CD14-positive monocyte (primary cell): ENCODE measurements around the gene PLEKHM2. TPM values are rescaled to one million over a fixed set of nuclear protein-coding genes. Genes with fewer than 3 reads are reported as not detected.

Source experiments
- DNase-seq, 3 donors: peaks; one replicate each; pipeline ENCODE4 v3.0.0-alpha.2; 2011 to 2022
- H2AFZ ChIP-seq: 2 replicates; pipeline ENCODE4 v1.6.0; 2012; ENCODE audit warnings: mild to moderate bottlenecking, low read depth, low read length, inconsistent platforms; ENCODE audit not compliant: insufficient read depth, poor library complexity, severe bottlenecking
- H3K27ac ChIP-seq, 2 donors: 1 replicate in 1 of 2; 2 replicates in 1 of 2; pipeline ENCODE4 v1.5.1; 2012 to 2013; ENCODE audit warnings: low read length in 2 of 2, control low read depth in 1 of 2, inconsistent platforms in 1 of 2, low read depth in 1 of 2, mild to moderate bottlenecking in 1 of 2
- H3K27me3 ChIP-seq, 2 donors: one replicate each; pipeline versions ENCODE4 v1.6.0 to v1.6.1; 2011 to 2013; ENCODE audit warnings: low read length in 2 of 2; ENCODE audit not compliant: control insufficient read depth in 2 of 2, insufficient read depth in 2 of 2
- H3K36me3 ChIP-seq, 2 donors: replicated peaks in 1 of 2; 1 replicate in 1 of 2; 2 replicates in 1 of 2; pipeline versions ENCODE4 v1.5.1 to v1.6.1; 2012 to 2013; ENCODE audit warnings: low read length in 2 of 2, control low read depth in 1 of 2, inconsistent platforms in 1 of 2, mild to moderate bottlenecking in 1 of 2; ENCODE audit not compliant: insufficient read depth in 2 of 2, control insufficient read depth in 1 of 2
- H3K4me1 ChIP-seq, 2 donors: 1 replicate in 1 of 2; 2 replicates in 1 of 2; pipeline versions ENCODE4 v1.5.1 to v1.6.1; 2012 to 2013; ENCODE audit warnings: low read length in 2 of 2, control low read depth in 1 of 2, inconsistent platforms in 1 of 2, mild to moderate bottlenecking in 1 of 2, moderate library complexity in 1 of 2; ENCODE audit not compliant: insufficient read depth in 2 of 2, control insufficient read depth in 1 of 2
- H3K4me2 ChIP-seq: replicated peaks from 2 replicates; pipeline ENCODE3; 2012; ENCODE audit warnings: low read length, moderate library complexity, mild to moderate bottlenecking; ENCODE audit not compliant: poor library complexity, severe bottlenecking; ENCODE audit errors: extremely low read depth
- H3K4me3 ChIP-seq, 3 experiments: fragments of 200-600 bp in 1 of 3; sonication (generic) in 1 of 3; replicated peaks in 1 of 3; 1 replicate in 2 of 3; 2 replicates in 1 of 3; pipeline ENCODE4 v1.5.1; 2011 to 2013; ENCODE audit warnings: low read length in 3 of 3, mild to moderate bottlenecking in 3 of 3, control low read depth in 2 of 3, low read depth in 2 of 3, inconsistent platforms in 1 of 3, moderate library complexity in 1 of 3
- H3K79me2 ChIP-seq: 2 replicates; pipeline ENCODE4 v1.6.0; 2012; ENCODE audit warnings: mild to moderate bottlenecking, control low read depth, inconsistent platforms, low read length, moderate library complexity; ENCODE audit not compliant: insufficient read depth
- H3K9ac ChIP-seq: 2 replicates; pipeline ENCODE4 v1.6.0; 2017; ENCODE audit warnings: low read length, mild to moderate bottlenecking; ENCODE audit not compliant: insufficient read depth, poor library complexity, severe bottlenecking
- H3K9me3 ChIP-seq, 2 donors: replicated peaks in 1 of 2; 1 replicate in 1 of 2; 2 replicates in 1 of 2; pipeline versions ENCODE4 v1.5.1 to v1.6.1; 2012 to 2013; ENCODE audit warnings: low read length in 2 of 2, control low read depth in 1 of 2; ENCODE audit not compliant: control insufficient read depth in 1 of 2, insufficient read depth in 1 of 2
- H4K20me1 ChIP-seq: 2 replicates; pipeline ENCODE4 v1.6.0; 2012; ENCODE audit warnings: mild to moderate bottlenecking, low read length, control low read depth, moderate library complexity; ENCODE audit not compliant: insufficient read depth
- H3K27ac Mint-ChIP-seq, 7 donors: one replicate each; pipeline ENCODE4 v1.8.0; 2020; ENCODE audit warnings: mild to moderate bottlenecking in 7 of 7, mixed read lengths in 7 of 7, moderate library complexity in 6 of 7, inconsistent platforms in 2 of 7
- H3K27me3 Mint-ChIP-seq, 3 donors: one replicate each; pipeline ENCODE4 v1.8.0; 2021 to 2022; ENCODE audit warnings: low read depth in 3 of 3, mild to moderate bottlenecking in 3 of 3, mixed read lengths in 3 of 3, moderate library complexity in 3 of 3, inconsistent platforms in 1 of 3
- H3K36me3 Mint-ChIP-seq, 2 donors: one replicate each; pipeline ENCODE4 v1.8.0; 2020; ENCODE audit warnings: mixed read lengths in 2 of 2, inconsistent platforms in 1 of 2, mild to moderate bottlenecking in 1 of 2
- H3K4me1 Mint-ChIP-seq: one replicate; pipeline ENCODE4 v1.8.0; 2020; ENCODE audit warnings: mild to moderate bottlenecking, mixed read lengths
- H3K4me3 Mint-ChIP-seq, 2 donors: one replicate each; pipeline ENCODE4 v1.8.0; 2020; ENCODE audit warnings: mild to moderate bottlenecking in 2 of 2, mixed read lengths in 2 of 2, moderate library complexity in 1 of 2
- H3K9me3 Mint-ChIP-seq, 7 donors: one replicate each; pipeline ENCODE4 v1.8.0; 2020 to 2022; ENCODE audit warnings: mixed read lengths in 7 of 7, mild to moderate bottlenecking in 6 of 7, moderate library complexity in 6 of 7, inconsistent platforms in 2 of 7
- CTCF ChIP-seq: fragments of 200-600 bp; IDR thresholded peaks from one replicate; pipeline ENCODE4 v1.8.0; 2022; ENCODE audit warnings: antibody characterized with exemption, mild to moderate bottlenecking
- WGBS: methylation state at CpG from one replicate; pipeline ENCODE4 v1.1.5; 2013; ENCODE audit warnings: missing lambda C conversion rate; ENCODE audit not compliant: insufficient coverage; 5-methylcytosine and 5-hydroxymethylcytosine counted together
- intact Hi-C, 2 donors: fragments of 100-400 bp; cut with micrococcal nuclease; formaldehyde crosslinking; loops; one replicate each; pipeline versions ENCODE4 v1.15.0 to v1.15.1; 2023
- polyA plus RNA-seq, 3 donors: library from polyadenylated mRNA; depleted of rRNA in 1 of 3; unstranded in 2 of 3; stranded (reverse) in 1 of 3; fragments of 300-500 nt in 2 of 3; fragments of >200 nt in 1 of 3; fragmentation: Illumina TruSeq in 2 of 3; gene quantifications; 1 replicate in 2 of 3; 2 replicates in 1 of 3; pipeline ENCODE4 v1.2.3, GENCODE V29; 2012 to 2021

The PLEKHM2 gene
- polyA plus RNA-seq, 3 donors, result 4.0 to 79.3 (median 5.8) TPM

DNA sequence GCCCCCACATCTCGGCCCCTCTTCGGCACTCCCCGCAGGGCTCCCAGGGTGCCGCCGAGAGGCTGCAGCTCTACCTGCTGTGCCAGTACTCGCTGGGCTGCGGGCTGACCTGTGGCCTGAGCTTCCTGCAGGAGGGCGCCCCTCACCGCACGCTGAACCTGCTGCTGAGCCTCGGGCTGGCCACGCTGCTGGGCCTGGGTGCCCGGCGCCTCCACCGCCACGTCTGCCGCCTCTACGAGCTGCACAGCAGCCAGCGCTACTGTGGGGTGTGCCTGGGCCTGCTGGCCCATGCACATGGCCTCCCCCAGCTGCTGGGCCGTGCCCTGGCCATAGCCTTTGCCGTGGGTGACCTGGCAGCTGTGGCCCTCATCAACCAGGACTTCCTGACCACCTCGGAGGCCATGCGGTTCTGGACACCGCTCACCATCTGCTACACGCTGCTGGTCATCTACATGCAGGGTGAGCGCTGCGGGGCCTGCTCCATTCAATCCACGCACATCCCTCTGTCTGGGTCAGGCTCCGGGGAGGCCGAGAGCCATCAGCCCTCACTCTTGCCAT lies 60.1 kb downstream of the PLEKHM2 start:
- Mint-ChIP-seq H3K4me3 (no peak overlapping the region), H3K9me3 (no peaks in the 10 kb centered on the region), H3K4me1 (peaks cover 4% of the 10 kb centered on the region), H3K36me3 (peaks cover 0 to 3% of the 10 kb centered on the region in 2 donors), H3K27me3 (peaks cover 0 to 6% (median 4%) of the 10 kb centered on the region in 3 donors), H3K27ac (no peak overlapping the region)
- Histone ChIP-seq H3K9me3 (no peaks in the 10 kb centered on the region), H3K4me2 (no peak overlapping the region), H3K27me3 (no peaks in the 10 kb centered on the region), H3K27ac (no peak overlapping the region), H3K9ac (no peak overlapping the region), H3K4me3 (no peak overlapping the region), H3K4me1 (no peaks in the 10 kb centered on the region), H3K36me3 (no peaks in the 10 kb centered on the region), H2AFZ (no peak overlapping the region), H3K79me2 (no peaks in the 10 kb centered on the region), H4K20me1 (no peaks in the 10 kb centered on the region)
- 93% methylated on average over 30 of the region's 30 CpGs for WGBS
- intact Hi-C loops, result no loop called here
- no peak for DNase-seq
- TF ChIP-seq CTCF, result no peak

GRCh38 chr1:15747378-15747777 lies 63.3 kb downstream of the PLEKHM2 start:
- intact Hi-C loops, result no loop called here

More at GRCh38 chr1:15747378-15747777, 63.3 kb downstream of the PLEKHM2 start:
- 100% methylated on average over 5 of the region's 8 CpGs for WGBS
- H3K27ac ChIP-seq, result no peak overlapping the region
- Mint-ChIP-seq H3K4me1 (no peaks in the 10 kb centered on the region), H3K27me3 (peaks cover 0 to 6% (median 6%) of the 10 kb centered on the region in 3 donors), H3K36me3 (no peaks in the 10 kb centered on the region), H3K9me3 (peaks cover 0 to 2% (median 0%) of the 10 kb centered on the region in 7 donors), H3K27ac (no peak overlapping the region), H3K4me3 (no peak overlapping the region)
- H4K20me1 ChIP-seq, result no peaks in the 10 kb centered on the region
- no peak for DNase-seq
- H3K4me1 ChIP-seq, result no peaks in the 10 kb centered on the region
- H3K36me3 ChIP-seq, result no peaks in the 10 kb centered on the region
- H2AFZ ChIP-seq, result no peak overlapping the region
- H3K27me3 ChIP-seq, result no peaks in the 10 kb centered on the region
- no peak overlapping the region for H3K4me2 ChIP-seq
- no peaks in the 10 kb centered on the region for H3K9me3 ChIP-seq
- no peaks in the 10 kb centered on the region for H3K79me2 ChIP-seq
- no peak overlapping the region for H3K4me3 ChIP-seq
- TF ChIP-seq CTCF, result no peak
- H3K9ac ChIP-seq, result no peak overlapping the region
